ENCODE measurements around the gene C6orf15.

Gene C6orf15

DNA sequence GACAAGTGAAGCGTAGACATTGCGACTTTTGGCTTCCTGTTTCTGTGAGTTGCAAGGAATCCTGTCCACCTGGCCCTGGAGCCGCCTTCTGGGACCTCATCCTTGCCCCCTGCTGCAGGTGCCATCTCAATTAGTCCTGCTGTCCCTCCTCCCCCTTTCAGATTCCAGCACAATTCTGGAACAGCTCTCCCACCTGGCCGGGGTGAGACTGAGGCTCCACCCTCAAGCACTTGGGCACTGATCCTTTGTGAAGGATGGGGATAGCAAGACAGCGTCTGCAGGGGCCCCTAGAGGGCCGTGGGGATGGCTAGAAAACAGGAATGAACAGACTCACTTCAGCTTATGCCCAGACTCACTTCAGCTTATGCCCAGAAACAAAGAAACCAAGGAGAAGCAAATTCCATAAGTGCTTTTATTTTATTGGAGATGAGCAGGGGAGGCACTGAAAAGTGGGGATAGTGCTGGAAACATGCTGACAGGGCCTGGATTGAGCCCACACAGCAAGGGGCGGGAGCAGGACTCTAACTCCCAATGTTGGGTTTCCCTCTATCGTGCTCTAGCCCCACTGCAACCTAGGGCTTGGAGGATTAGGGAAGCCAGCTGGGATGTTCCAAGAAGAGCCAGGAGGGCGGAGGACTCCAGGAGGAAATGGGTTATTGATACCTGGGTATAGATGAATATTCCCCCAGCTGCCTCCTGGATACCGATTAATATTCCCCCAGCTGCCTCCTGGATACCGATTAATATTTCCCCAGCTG is 1.4 kb downstream of the C6orf15 start:
- no peak for DNase-seq (ENCODE audit: low read depth in 3 of 3, low spot score in 1 of 3)

- no peak for DNase-seq (ENCODE audit: low read depth in 3 of 3, low spot score in 1 of 3)
Observed at GRCh38 chr6:31107052-31107451, 5.3 kb downstream of the C6orf15 start.

GRCh38 chr6:31103136-31103535 is 9.2 kb downstream of the C6orf15 start:
- no peak for DNase-seq (ENCODE audit: low read depth in 3 of 3, low spot score in 1 of 3)

DNA sequence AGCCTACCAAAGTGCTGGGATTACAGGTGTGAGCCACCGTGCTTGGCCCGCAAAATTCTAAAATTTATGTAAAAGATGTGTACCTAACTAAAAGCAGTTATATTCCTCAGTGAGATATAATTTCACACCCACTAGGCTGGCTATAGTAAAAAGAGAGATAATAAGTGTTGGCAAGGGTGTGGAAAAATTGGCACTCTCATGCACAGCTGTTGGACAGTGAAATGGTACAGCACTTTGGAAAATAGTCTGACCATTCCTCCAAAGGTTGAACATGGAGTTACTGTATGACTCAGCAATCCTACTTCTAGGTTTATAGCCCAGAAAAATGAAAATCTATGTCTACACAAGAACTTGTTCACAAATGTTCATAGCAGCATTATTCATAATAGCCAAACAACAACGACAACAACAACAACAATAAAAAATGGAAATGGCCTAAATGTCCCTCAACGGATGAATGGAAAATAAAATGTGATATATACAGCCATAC is 13.9 kb downstream of the C6orf15 start:
- no peak for DNase-seq (ENCODE audit: low read depth in 3 of 3, low spot score in 1 of 3)

DNA sequence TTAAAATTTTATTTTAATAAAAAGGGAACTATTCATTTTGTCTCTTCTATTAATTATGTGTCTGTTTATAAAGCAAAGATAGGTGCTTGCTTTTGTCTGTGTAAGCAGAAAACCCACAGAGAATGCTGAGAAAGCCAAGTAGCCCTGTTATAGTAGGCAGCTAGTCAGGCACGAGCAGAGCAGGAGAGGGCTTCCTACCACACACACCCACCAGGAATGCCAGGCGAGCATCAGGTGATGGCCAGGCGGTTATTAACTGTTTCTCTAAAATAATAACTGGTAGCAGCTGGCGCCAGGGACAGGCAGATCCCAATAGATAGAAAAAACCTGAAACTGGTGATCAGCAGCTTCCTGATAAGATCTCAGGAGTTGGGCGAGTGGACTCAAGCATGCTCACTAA is 15.7 kb downstream of the C6orf15 start:
- no peak for DNase-seq (ENCODE audit: low read depth in 3 of 3, low spot score in 1 of 3)

- no peak for DNase-seq (ENCODE audit: low read depth in 3 of 3, low spot score in 1 of 3)
Observed at GRCh38 chr6:31096215-31096614, 16.2 kb downstream of the C6orf15 start.

GRCh38 chr6:31094389-31094881 is 17.9 kb downstream of the C6orf15 start:
- peak in 2 of 3 donors; percentile 7 to 27 for DNase-seq (ENCODE audit: low read depth in 3 of 3, low spot score in 1 of 3)

DNA sequence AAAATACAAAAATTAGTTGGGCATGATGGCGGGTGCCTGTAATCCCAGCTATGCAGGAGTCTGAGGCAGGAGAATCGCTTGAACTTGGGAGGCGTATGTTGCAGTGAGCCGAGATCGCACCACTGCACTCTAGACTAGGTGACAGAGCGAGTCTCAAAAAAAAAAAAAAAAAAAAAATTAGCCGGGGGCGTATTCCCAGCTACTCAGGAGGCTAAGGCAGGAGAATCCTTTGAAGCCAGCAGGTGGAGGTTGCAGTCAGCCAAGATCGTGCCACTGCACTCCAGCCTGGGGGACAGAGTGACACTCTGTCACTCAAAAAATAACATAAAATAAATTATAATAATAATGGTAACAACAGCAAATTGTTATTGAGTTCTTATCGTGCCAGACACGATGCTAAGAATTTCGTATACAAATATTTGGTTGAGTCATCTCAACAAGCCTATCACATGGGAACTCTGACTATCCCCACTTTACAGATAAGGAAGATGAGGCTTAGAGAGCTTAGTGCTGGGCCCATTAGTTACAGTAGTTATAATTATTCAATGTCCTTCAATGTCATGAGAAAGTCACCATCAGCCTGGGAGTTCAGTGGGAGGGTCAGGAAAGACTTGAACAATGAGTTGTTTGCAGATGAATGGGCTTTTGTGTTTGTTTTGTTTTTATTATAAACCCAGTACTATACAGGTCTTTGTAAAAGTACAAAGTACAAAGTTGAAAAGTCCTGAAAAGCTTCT is 19.4 kb downstream of the C6orf15 start:
- DNase-seq (ENCODE audit: low read depth in 3 of 3, low spot score in 1 of 3) = no peak

DNA sequence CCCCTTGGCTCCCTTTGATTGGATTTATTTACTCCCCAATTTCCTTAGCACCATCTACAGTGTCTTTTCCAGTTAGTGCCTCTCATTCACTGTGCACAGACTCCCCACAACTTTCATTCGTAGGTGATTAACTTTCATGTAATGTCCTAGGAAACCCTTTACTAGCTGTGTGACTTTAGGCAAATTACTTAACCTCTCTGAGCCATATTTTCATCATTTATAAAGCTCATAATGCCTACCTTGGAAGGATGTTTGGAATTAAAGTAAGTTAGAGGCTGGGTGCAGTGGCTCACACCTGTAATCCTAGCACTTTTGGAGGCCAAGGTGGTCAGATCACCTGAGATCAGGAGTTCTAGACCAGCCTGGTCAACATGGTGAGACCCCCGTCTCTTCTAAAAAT is 20.1 kb downstream of the C6orf15 start:
- DNase-seq (ENCODE audit: low read depth in 3 of 3, low spot score in 1 of 3) = no peak

- DNase-seq (ENCODE audit: low read depth in 3 of 3, low spot score in 1 of 3) = no peak
Observed at GRCh38 chr6:31091680-31092079, 20.7 kb downstream of the C6orf15 start.

DNA sequence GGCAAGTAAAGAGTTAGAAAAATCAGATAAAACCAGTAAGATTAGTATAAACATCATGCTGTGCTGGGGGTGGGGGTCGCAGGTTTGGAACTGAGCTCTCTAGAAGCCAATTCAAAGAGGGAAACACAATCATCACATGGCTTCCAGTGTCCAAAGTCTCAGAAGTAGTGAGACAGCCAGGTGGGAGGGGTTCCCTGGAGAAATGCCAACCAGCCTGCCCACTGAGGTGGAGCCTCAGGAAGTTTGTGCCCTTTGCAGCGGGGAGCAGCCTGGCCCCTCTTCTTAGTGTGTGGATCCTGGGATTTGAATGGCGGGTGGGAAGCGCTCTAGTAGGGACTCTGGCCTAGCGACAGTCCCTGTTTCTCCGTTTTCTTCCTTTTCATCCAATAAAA is 21.4 kb downstream of the C6orf15 start:
- DNase-seq (ENCODE audit: low read depth in 3 of 3, low spot score in 1 of 3) = no peak

GRCh38 chr6:31090275-31090972 is 22.0 kb downstream of the C6orf15 start:
- DNase-seq (ENCODE audit: low read depth in 3 of 3, low spot score in 1 of 3) = no peak

DNA sequence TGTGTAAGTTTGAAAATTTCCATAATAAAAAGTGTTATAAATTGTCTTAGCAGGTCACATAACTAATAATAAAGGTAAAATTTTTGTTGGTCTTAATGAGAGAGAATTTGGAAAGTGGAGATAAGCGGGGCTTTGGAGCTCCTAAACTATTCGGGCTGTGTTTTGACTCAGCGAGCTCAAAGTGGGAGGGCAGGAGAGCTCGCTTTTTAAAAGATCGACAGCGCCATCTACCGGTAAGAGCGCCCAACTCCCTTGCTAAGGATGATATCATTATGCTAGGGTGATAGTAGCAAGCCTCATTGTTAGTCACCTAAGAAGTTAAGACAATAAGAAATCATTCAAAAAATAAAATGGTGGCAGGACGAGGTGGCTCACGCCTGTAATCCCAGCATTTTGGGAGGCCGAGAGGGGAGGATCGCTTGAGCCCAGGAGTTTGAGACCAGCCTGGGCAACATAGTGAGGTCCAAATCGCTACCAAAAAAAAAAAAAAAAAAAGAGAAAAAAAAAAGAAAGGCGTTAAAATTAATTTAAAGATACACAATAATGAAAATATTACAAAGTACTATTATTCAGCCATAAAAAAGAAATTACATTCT is 24.8 kb downstream of the C6orf15 start:
- DNase-seq (ENCODE audit: low read depth in 3 of 3, low spot score in 1 of 3) = peak; percentile 79 to 84 (median 79)

DNA sequence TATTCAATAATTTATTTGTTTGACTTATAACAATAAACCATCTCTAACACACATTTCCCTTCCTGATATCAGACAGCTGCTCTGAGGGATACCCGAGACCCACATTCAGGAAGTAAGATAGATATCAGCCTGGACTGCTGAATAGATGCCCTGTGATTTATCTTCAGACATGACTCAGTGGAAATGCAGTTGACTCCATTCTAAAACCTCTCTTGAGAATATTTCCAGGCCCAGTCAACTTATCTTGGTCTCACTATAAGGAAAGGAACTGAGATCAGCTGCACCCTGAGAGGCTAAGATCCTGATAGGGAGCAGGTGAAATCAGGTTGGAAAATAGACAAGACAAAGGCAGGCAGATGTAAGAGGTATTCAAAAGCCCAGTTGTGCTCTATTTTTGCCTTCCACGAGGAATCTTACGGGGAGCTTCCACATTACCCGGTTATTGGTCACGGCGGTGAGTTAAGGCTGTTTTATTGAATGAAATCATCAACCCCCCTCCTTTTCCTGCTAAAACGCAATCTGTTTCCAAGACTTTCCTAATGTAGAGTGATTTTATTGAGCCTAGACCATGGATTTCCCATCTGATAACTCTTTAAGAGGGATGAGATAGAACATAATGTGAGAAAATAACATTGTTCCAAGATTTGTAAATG is 25.5 kb downstream of the C6orf15 start:
- no peak for DNase-seq (ENCODE audit: low read depth in 3 of 3, low spot score in 1 of 3)

GRCh38 chr6:31083742-31084354 is 28.5 kb downstream of the C6orf15 start:
- DNase-seq (ENCODE audit: low read depth in 3 of 3, low spot score in 1 of 3) = no peak

GRCh38 chr6:31081872-31082271 is 30.5 kb downstream of the C6orf15 start:
- DNase-seq (ENCODE audit: low read depth in 3 of 3, low spot score in 1 of 3) = no peak

DNA sequence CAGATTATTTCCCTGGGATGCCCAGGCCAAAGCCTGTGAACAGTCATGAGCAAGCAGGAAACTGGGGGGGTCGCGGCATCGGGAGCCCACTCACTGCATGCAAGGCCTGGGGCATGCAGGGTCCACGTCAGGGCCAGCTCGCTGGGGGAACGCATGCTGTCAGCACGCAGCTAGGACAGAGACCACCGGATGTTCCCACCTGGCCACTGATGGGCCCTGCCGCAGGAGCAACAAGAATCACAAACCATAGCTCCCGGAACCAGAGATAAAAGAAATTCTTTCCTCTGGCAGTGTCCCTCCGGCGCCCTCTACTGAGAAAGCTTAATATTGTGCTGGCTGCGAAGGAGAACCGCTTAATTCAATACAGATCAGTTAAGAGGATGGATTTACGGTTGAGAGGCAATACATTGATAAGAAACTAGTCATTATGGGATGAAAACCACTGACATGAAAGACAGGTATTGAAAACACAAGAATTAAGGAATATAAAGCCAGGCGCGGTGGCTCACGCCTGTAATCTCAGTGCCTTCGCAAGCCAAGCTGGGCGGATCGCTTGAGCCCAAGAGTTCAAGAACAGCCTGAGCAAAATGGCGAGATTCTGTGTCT is 32.6 kb downstream of the C6orf15 start:
- peak; percentile 8 to 46 (median 44) for DNase-seq (ENCODE audit: low read depth in 3 of 3, low spot score in 1 of 3)

- no peak for DNase-seq (ENCODE audit: low read depth in 3 of 3, low spot score in 1 of 3)
Observed at GRCh38 chr6:31076611-31077010, 35.8 kb downstream of the C6orf15 start.

- no peak for DNase-seq (ENCODE audit: low read depth in 3 of 3, low spot score in 1 of 3)
Observed at GRCh38 chr6:31075528-31075927, 36.8 kb downstream of the C6orf15 start.

- no peak for DNase-seq (ENCODE audit: low read depth in 3 of 3, low spot score in 1 of 3)
Observed at GRCh38 chr6:31074401-31074800, 38.0 kb downstream of the C6orf15 start.
